Measurements from ENCODE around the gene STX3. TPM values are rescaled to one million over a fixed set of nuclear protein-coding genes. Genes with fewer than 3 reads are reported as not detected.

STX3 gene
- total RNA-seq, 3 donors from 2014 or later (not counting 1 experiment from before 2014, with no cell fraction given), result 6.8 to 19.1 (median 17.0) TPM

DNA sequence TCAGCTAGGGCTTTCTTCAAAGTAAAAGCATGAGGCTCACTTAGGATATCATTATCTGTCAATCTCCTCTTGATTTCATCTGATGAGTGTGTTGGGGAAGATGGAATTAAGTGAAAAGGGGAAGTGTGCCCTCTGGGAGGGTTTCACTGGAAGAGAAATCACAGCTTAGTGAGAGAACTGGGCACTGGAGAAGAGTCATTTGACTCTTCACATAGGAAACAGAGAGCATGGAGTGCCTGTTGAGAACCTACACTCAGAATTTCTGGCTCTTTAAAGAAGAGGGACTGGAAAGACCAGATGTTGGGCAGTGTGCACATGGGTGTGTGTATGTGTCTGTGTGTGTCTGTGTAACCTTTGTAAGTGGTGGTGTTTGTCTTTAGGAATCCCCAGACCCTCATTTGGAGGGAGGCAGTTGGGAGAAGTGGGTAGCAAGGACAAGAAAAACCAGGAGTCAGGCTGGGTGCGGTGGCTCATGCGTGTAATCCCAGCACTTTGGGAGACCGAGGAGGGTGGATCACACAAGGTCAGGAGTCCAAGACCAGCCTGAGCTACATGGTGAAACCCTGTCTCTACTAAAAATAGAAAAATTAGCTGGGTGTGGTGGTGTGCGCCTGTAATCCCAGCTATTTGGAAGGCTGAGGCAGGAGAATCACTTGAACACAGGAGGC, 10.0 kb downstream of the STX3 start:
- Mint-ChIP-seq H3K9me3 (no peaks in the 10 kb centered on the region), H3K4me3 (no peak overlapping the region), H3K27ac (no peak overlapping the region), H3K36me3 (no peaks in the 10 kb centered on the region), H3K4me1 (peaks cover 6 to 22% of the 10 kb centered on the region in 2 donors), H3K27me3 (ENCODE audit: low read depth in 2 of 2) (peaks cover 0 to 5% of the 10 kb centered on the region in 2 donors)
- TF ChIP-seq CTCF (IDR thresholded peaks at IDR 0.05), result no peak
- Histone ChIP-seq H3K4me3 (ENCODE audit: low read length) (no peak overlapping the region), H3K27ac (ENCODE audit: low read length) (no peak overlapping the region), H3K36me3 (ENCODE audit: control insufficient read depth, insufficient read depth, low read length) (no peaks in the 10 kb centered on the region), H3K4me1 (ENCODE audit: control insufficient read depth, insufficient read depth, low read length) (peaks cover 29% of the 10 kb centered on the region), H3K9me3 (ENCODE audit: control insufficient read depth, insufficient read depth, low read length) (no peaks in the 10 kb centered on the region), H3K27me3 (ENCODE audit: control insufficient read depth, insufficient read depth, low read length) (no peaks in the 10 kb centered on the region)
- no peak for ATAC-seq
- intact Hi-C loops (cut with micrococcal nuclease), result no loop called here
- DNase-seq, result no peak
- 94% methylated on average over 4 of the region's 4 CpGs for WGBS (ENCODE audit: insufficient coverage)

DNA sequence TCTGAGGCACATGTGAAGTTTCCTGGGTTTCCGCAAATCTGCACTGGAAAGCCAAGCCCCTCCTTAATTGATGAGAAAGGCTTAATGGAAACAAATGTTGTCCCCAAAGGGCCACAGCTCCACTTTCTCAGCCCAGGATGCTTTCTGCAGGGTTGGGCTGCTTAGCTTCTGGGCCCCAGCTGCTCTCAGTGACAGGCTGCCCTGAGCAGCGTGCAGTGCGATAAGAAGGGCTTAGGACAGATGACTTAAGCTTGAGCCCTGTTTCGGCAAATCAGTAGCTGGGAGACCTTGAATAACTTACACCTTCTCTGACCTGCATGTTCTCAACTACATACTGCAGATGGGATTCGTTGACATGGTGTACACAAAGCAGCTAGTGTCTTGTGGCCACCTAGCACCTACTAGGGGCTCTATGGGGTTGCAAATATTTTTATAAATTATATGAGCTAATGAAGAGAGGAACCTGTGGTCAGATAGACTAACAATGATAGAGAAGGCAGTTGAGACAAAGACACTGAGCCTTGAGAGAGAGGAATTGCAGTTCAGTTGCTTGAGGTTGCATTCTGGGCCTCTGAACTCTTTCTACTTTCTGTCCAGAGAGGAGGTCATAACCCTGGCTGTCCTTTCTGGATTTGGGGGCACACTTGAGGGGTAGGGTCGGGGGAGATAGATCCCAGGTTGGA, 11.5 kb downstream of the STX3 start:
- no peaks in the 10 kb centered on the region for H3K9me3 ChIP-seq (ENCODE audit: control insufficient read depth, insufficient read depth, low read length)
- Mint-ChIP-seq H3K36me3 (no peaks in the 10 kb centered on the region), H3K27ac (peak overlapping the region in 1 of 2 donors; percentile 50), H3K4me3 (peak overlapping the region; percentile 63), H3K9me3 (no peaks in the 10 kb centered on the region), H3K4me1 (peaks cover 8 to 27% of the 10 kb centered on the region in 2 donors), H3K27me3 (ENCODE audit: low read depth in 2 of 2) (peaks cover 0 to 5% of the 10 kb centered on the region in 2 donors)
- no peaks in the 10 kb centered on the region for H3K27me3 ChIP-seq (ENCODE audit: control insufficient read depth, insufficient read depth, low read length)
- ATAC-seq (peak in 1 of 3 donors; percentile 8), DNase-seq (peak in 1 of 2 donors; percentile 9)
- no peak overlapping the region for H3K27ac ChIP-seq (ENCODE audit: low read length)
- H3K36me3 ChIP-seq (ENCODE audit: control insufficient read depth, insufficient read depth, low read length), result no peaks in the 10 kb centered on the region
- peaks cover 34% of the 10 kb centered on the region for H3K4me1 ChIP-seq (ENCODE audit: control insufficient read depth, insufficient read depth, low read length)
- no peak for TF ChIP-seq CTCF (IDR thresholded peaks at IDR 0.05)
- 68% methylated on average over 5 of the region's 6 CpGs for WGBS (ENCODE audit: insufficient coverage)
- no peak overlapping the region for H3K4me3 ChIP-seq (ENCODE audit: low read length)
- intact Hi-C loops (cut with micrococcal nuclease), result no loop called here

- no peak for TF ChIP-seq CTCF (IDR thresholded peaks at IDR 0.05)
Observed at GRCh38 chr11:59767225-59767611, 12.0 kb downstream of the STX3 start.

More at GRCh38 chr11:59767225-59767611, 12.0 kb downstream of the STX3 start:
- Histone ChIP-seq H3K4me3 (ENCODE audit: low read length) (no peak overlapping the region), H3K9me3 (ENCODE audit: control insufficient read depth, insufficient read depth, low read length) (no peaks in the 10 kb centered on the region), H3K36me3 (ENCODE audit: control insufficient read depth, insufficient read depth, low read length) (no peaks in the 10 kb centered on the region), H3K27me3 (ENCODE audit: control insufficient read depth, insufficient read depth, low read length) (no peaks in the 10 kb centered on the region), H3K4me1 (ENCODE audit: control insufficient read depth, insufficient read depth, low read length) (peaks cover 40% of the 10 kb centered on the region), H3K27ac (ENCODE audit: low read length) (no peak overlapping the region)
- 0% methylated on average over 1 of the region's 1 CpG for WGBS (ENCODE audit: insufficient coverage)
- Mint-ChIP-seq H3K4me3 (peak overlapping the region; percentile 63), H3K4me1 (peaks cover 11 to 30% of the 10 kb centered on the region in 2 donors), H3K36me3 (no peaks in the 10 kb centered on the region), H3K27ac (peak overlapping the region in 1 of 2 donors; percentile 50), H3K9me3 (no peaks in the 10 kb centered on the region), H3K27me3 (ENCODE audit: low read depth in 2 of 2) (peaks cover 0 to 5% of the 10 kb centered on the region in 2 donors)
- ATAC-seq, result peak; percentile 52 to 75 (median 72)
- DNase-seq, result peak in 1 of 2 donors; percentile 52
- intact Hi-C loops (cut with micrococcal nuclease), result no loop called here

Data from natural killer cell (primary cell).